Measurements from ENCODE around the gene NRG2. TPM values are rescaled to one million over a fixed set of nuclear protein-coding genes. Genes with fewer than 3 reads are reported as not detected.

The NRG2 gene
- total RNA-seq, 6 experiments from 2014 or later: 0.07 to 0.77 (median 0.14) TPM; not detected in 1

DNA sequence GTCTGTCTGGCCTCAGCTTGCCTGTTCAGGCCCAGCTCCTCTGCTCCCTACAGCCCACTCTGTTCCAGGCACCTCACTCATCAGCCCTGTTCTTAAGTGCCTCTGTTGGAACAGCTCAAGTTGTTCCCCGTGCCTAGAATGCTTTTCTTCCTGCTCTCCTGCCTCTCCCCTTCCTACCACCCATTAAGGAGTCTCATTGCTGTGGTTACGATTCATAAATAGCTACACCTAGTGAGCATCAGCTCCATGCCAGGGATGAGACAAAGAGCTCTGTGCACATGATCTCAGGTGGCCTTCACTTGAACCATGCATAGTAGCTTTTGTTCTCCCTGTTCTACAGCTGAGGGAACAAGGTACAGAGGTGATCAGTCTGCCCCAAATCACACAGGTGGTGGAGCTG lies 193.2 kb downstream of the NRG2 start:
- peak in 1 of 4 donors; percentile 35 for ATAC-seq
- intact Hi-C loops (cut with DNase I): loop anchor here in 1 of 2 donors (10.0 kb wide), 1 partner anchor 115 kb away; no protein-coding TSS in a partner anchor
- H3K27ac ChIP-seq: no peak overlapping the region
- WGBS (ENCODE audit: insufficient coverage, low coverage, low lambda C conversion rate, missing lambda C conversion rate): 80% methylated on average over 2 of the region's 2 CpGs
- no peak for DNase-seq
- H3K4me3 ChIP-seq: no peak overlapping the region
- H3K27me3 ChIP-seq: no peaks in the 10 kb centered on the region
- TF ChIP-seq CTCF (IDR thresholded peaks at IDR 0.05): no peak
- no peak for TF ChIP-seq POLR2A (IDR thresholded peaks at IDR 0.05)
- H3K36me3 ChIP-seq: no peaks in the 10 kb centered on the region
- H3K4me1 ChIP-seq: peaks cover 0 to 5% (median 0%) of the 10 kb centered on the region in 4 donors
- H3K9me3 ChIP-seq: no peaks in the 10 kb centered on the region

- no peak for TF ChIP-seq POLR2A (IDR thresholded peaks at IDR 0.05)
- TF ChIP-seq CTCF (IDR thresholded peaks at IDR 0.05): no peak
- WGBS (ENCODE audit: insufficient coverage, low coverage, low lambda C conversion rate, missing lambda C conversion rate): 60% methylated on average over 7 of the region's 7 CpGs
- H3K27ac ChIP-seq: peak overlapping the region in 1 of 3 donors; percentile 13
- ATAC-seq (no peak), DNase-seq (peak in 1 of 3 donors; percentile 27)
- H3K9me3 ChIP-seq: no peaks in the 10 kb centered on the region
- H3K27me3 ChIP-seq: no peaks in the 10 kb centered on the region
- H3K4me1 ChIP-seq: peaks cover 0 to 5% (median 0%) of the 10 kb centered on the region in 4 donors
- intact Hi-C loops (cut with DNase I): no loop called here
- H3K36me3 ChIP-seq: no peaks in the 10 kb centered on the region
- no peak overlapping the region for H3K4me3 ChIP-seq
These were observed 193.6 kb downstream of the NRG2 start for GRCh38 chr5:139849501-139849900.

- H3K4me1 ChIP-seq: peaks cover 0 to 5% (median 0%) of the 10 kb centered on the region in 4 donors
- peak in 2 of 3 donors; percentile 31 to 57 for DNase-seq
- no peaks in the 10 kb centered on the region for H3K27me3 ChIP-seq
- no peaks in the 10 kb centered on the region for H3K9me3 ChIP-seq
- no peak overlapping the region for H3K27ac ChIP-seq
- whole genome bisulfite sequencing (ENCODE audit: insufficient coverage, low coverage, low lambda C conversion rate, missing lambda C conversion rate): 74% methylated on average over 3 of the region's 43 CpGs
- ATAC-seq: no peak
- intact Hi-C loops (cut with DNase I): no loop called here
- peak overlapping the region; percentile 27 to 47 (median 45) for H3K4me3 ChIP-seq
- H3K36me3 ChIP-seq: no peaks in the 10 kb centered on the region
- TF ChIP-seq CTCF (IDR thresholded peaks at IDR 0.05) (no peak), POLR2A (IDR thresholded peaks at IDR 0.05) (no peak)
These were observed 194.5 kb downstream of the NRG2 start for GRCh38 chr5:139848508-139849100.

GRCh38 chr5:139847790-139848507 lies 195.2 kb downstream of the NRG2 start:
- TF ChIP-seq CTCF (IDR thresholded peaks at IDR 0.05) (no peak), POLR2A (IDR thresholded peaks at IDR 0.05) (peak; percentile 17)
- H3K27me3 ChIP-seq: no peaks in the 10 kb centered on the region
- H3K4me1 ChIP-seq: peaks cover 0 to 5% (median 0%) of the 10 kb centered on the region in 4 donors
- peak in 2 of 3 donors; percentile 55 to 59 for DNase-seq
- intact Hi-C loops (cut with DNase I): no loop called here
- 2% methylated on average over 15 of the region's 107 CpGs for WGBS (ENCODE audit: insufficient coverage, low coverage, low lambda C conversion rate, missing lambda C conversion rate)
- no peak overlapping the region for H3K27ac ChIP-seq
- H3K9me3 ChIP-seq: no peaks in the 10 kb centered on the region
- H3K4me3 ChIP-seq: peak overlapping the region; percentile 27 to 47 (median 45)
- no peaks in the 10 kb centered on the region for H3K36me3 ChIP-seq
- peak; percentile 51 to 61 (median 56) for ATAC-seq
